Heart left ventricle (tissue), 16 donors: ENCODE measurements around the gene ZNF185. TPM values are rescaled to one million over a fixed set of nuclear protein-coding genes. Genes with fewer than 3 reads are reported as not detected.

Experiments
- ATAC-seq, 4 donors: fragments of 200-7000 bp; cut with Tn5 transposase; one replicate each; pipeline ENCODE4 v1.9.1; 2020 to 2022; ENCODE audit warnings: moderate library complexity in 4 of 4, mild to moderate bottlenecking in 3 of 4, moderate number of reproducible peaks in 1 of 4
- DNase-seq, 5 donors: peaks; one replicate each; pipeline ENCODE4 v3.0.0-alpha.2; 2020
- H3K27ac ChIP-seq, 12 donors: fragments of 200-600 bp; sonication (generic) in 4 of 12; one replicate each; pipeline versions ENCODE4 v1.5.0 to v1.8.0; 2016 to 2022; ENCODE audit warnings: mild to moderate bottlenecking in 2 of 12
- H3K27me3 ChIP-seq, 9 donors: fragments of 200-600 bp; sonication (generic) in 2 of 9; one replicate each; pipeline versions ENCODE4 v1.5.1 to v1.8.0; 2016 to 2022; ENCODE audit warnings: mild to moderate bottlenecking in 3 of 9
- H3K36me3 ChIP-seq, 9 donors: fragments of 200-600 bp; sonication (generic) in 2 of 9; one replicate each; pipeline versions ENCODE4 v1.5.0 to v1.8.0; 2018 to 2022; ENCODE audit warnings: mild to moderate bottlenecking in 2 of 9
- H3K4me1 ChIP-seq, 12 donors: fragments of 200-600 bp; sonication (generic) in 4 of 12; one replicate each; pipeline versions ENCODE4 v1.5.0 to v1.8.0; 2016 to 2022; ENCODE audit warnings: mild to moderate bottlenecking in 3 of 12
- H3K4me3 ChIP-seq, 12 donors: fragments of 200-600 bp; sonication (generic) in 4 of 12; one replicate each; pipeline versions ENCODE4 v1.5.0 to v1.8.0; 2017 to 2022; ENCODE audit warnings: mild to moderate bottlenecking in 9 of 12, moderate library complexity in 4 of 12
- H3K9me3 ChIP-seq, 12 donors: fragments of 200-600 bp; sonication (generic) in 4 of 12; one replicate each; pipeline versions ENCODE4 v1.5.0 to v1.8.0; 2016 to 2022; ENCODE audit warnings: mild to moderate bottlenecking in 1 of 12
- CTCF ChIP-seq, 12 donors: fragments of 200-600 bp; sonication (generic) in 4 of 12; IDR thresholded peaks; one replicate each; pipeline versions ENCODE4 v1.5.0 to v1.8.0; 2018 to 2022; ENCODE audit warnings: antibody characterized with exemption in 12 of 12, mild to moderate bottlenecking in 5 of 12
- POLR2A ChIP-seq, 2 donors: fragments of 450-650 bp; IDR thresholded peaks; one replicate each; pipeline ENCODE4 v1.6.1; 2017; ENCODE audit warnings: antibody characterized with exemption in 2 of 2, mild to moderate bottlenecking in 2 of 2, moderate library complexity in 2 of 2
- WGBS, 4 donors: extraction: QIAGEN DNeasy Blood & Tissue Kit in 2 of 4; methylation state at CpG; one replicate each; pipeline versions ENCODE4 v1.1.5 to v1.1.7; 2013 to 2018; 5-methylcytosine and 5-hydroxymethylcytosine counted together
- intact Hi-C, 10 donors: fragments of 100-400 bp; cut with DNase I; formaldehyde crosslinking; loops; one replicate each; pipeline versions ENCODE4 v1.11.1 to v1.14.2; 2022
- polyA plus RNA-seq, 2 donors: library from polyadenylated mRNA; stranded (reverse); fragments of 200-250 nt; gene quantifications; one replicate each; pipeline ENCODE4 v1.2.3, GENCODE V29; 2013
- total RNA-seq, 9 donors: library from RNA; depleted of rRNA in 2 of 9; stranded (reverse); fragments of >200 nt in 2 of 9; fragmentation: NEBNext Ultra II Directional in 3 of 9; extraction: Animal tissue kit (Norgen Biotek cat#: 25700) in 3 of 9; gene quantifications; one replicate each; pipeline versions ENCODE4 v1.1.0 to v1.2.4, GENCODE V29; 2016 to 2023
- donor health status: ischemic (EF 13 %, LVEDD 7.1; RV severe dilation, severe dysfunction).
- donor health status: healthy with polysubstance abuse.
- donor health status: DM: no; HTN: yes; CAD: no.
- donor health status: DM: no; HTN: no; CAD: no.
- donor health status: ischemic (EF 25% LVEDD 6.9; RV normal size, moderate dysfunction).
- donor health status: ischemic (EF 25% LVEDD 5.7; RV mildly dilated, moderate dysfunction).
- donor health status: healthy.
- donor health status: DM: yes; HTN: yes; CAD: no.
- donor health status: ischemic (EF 35%, LVEDD 5.7; RV mildly dilated, moderate dysfunction).
- donor health status: nonischemic (EF 11% LVEDD 7.7; RV severe dilation, severe dysfunction).
- donor health status: DM: yes; HTN: yes; CAD: no.
- donor health status: PGD.
- donor health status: ischemic (EF 29% LVEDD 5.4; RV normal size, mild dysfunction).
- donor health status: nonischemic (EF 23%, LVEDD 6.1; RV moderate dilation, normal function).

Gene ZNF185
- total and polyA plus RNA-seq, 11 donors, result 0.42 to 7.4 (median 1.8) TPM

GRCh38 chrX:152942077-152942442 lies 44.2 kb downstream of the ZNF185 start:
- peak overlapping the region; percentile 16 to 71 (median 60) for H3K4me3 ChIP-seq
- intact Hi-C loops, result loop anchor here in 4 of 10 donors (5.0 to 10.0 kb wide), 3 partner anchors 523 to 725 kb away; no protein-coding TSS in a partner anchor

GRCh38 chrX:152943826-152944225 lies 46.0 kb downstream of the ZNF185 start:
- DNase-seq (no peak), ATAC-seq (no peak)
- peaks cover 0 to 15% (median 0%) of the 10 kb centered on the region in 9 donors for H3K27me3 ChIP-seq
- no peak overlapping the region for H3K27ac ChIP-seq
- WGBS, 4 donors, result 94 to 100% (median 100%) methylated on average over 1 of the region's 1 CpG
- no peaks in the 10 kb centered on the region for H3K36me3 ChIP-seq
- peaks cover 0 to 12% (median 3%) of the 10 kb centered on the region in 12 donors for H3K4me1 ChIP-seq
- no peak overlapping the region for H3K4me3 ChIP-seq
- TF ChIP-seq POLR2A (IDR thresholded peaks at IDR 0.05), result no peak
- TF ChIP-seq CTCF (IDR thresholded peaks at IDR 0.05), result no peak
- no peaks in the 10 kb centered on the region for H3K9me3 ChIP-seq
- intact Hi-C loops, result loop anchor here in 4 of 10 donors (5.0 to 10.0 kb wide), 3 partner anchors 521 to 723 kb away; no protein-coding TSS in a partner anchor

More at GRCh38 chrX:152942077-152942442, 44.2 kb downstream of the ZNF185 start:
- TF ChIP-seq POLR2A (IDR thresholded peaks at IDR 0.05) (no peak), CTCF (IDR thresholded peaks at IDR 0.05) (no peak)
- peaks cover 0 to 12% (median 3%) of the 10 kb centered on the region in 12 donors for H3K4me1 ChIP-seq
- H3K36me3 ChIP-seq, result no peaks in the 10 kb centered on the region
- H3K27ac ChIP-seq, result peak overlapping the region; percentile 5 to 86 (median 80)
- WGBS, 4 donors, result 49 to 79% (median 52%) methylated on average over 8 to 11 of the region's 11 CpGs
- peaks cover 0 to 7% (median 0%) of the 10 kb centered on the region in 9 donors for H3K27me3 ChIP-seq
- ATAC-seq, result peak in 1 of 4 donors; percentile 12
- no peak for DNase-seq
- no peaks in the 10 kb centered on the region for H3K9me3 ChIP-seq

- no peak overlapping the region for H3K4me3 ChIP-seq
- WGBS, 4 donors, result 85 to 97% (median 91%) methylated on average over 7 to 11 of the region's 11 CpGs
- no peak for TF ChIP-seq CTCF (IDR thresholded peaks at IDR 0.05)
- TF ChIP-seq POLR2A (IDR thresholded peaks at IDR 0.05), result no peak
- H3K27me3 ChIP-seq, result peaks cover 0 to 17% (median 0%) of the 10 kb centered on the region in 9 donors
- no peak overlapping the region for H3K27ac ChIP-seq
- ATAC-seq (no peak), DNase-seq (no peak)
- H3K9me3 ChIP-seq, result no peaks in the 10 kb centered on the region
- intact Hi-C loops, result loop anchor here in 3 of 10 donors (10.0 kb wide), 2 partner anchors 520 to 720 kb away; no protein-coding TSS in a partner anchor
- no peaks in the 10 kb centered on the region for H3K36me3 ChIP-seq
- peaks cover 0 to 12% (median 3%) of the 10 kb centered on the region in 12 donors for H3K4me1 ChIP-seq
Measured at GRCh38 chrX:152945021-152945979, 47.4 kb downstream of the ZNF185 start.

- H3K27me3 ChIP-seq, result peaks cover 0 to 17% (median 0%) of the 10 kb centered on the region in 9 donors
- TF ChIP-seq CTCF (IDR thresholded peaks at IDR 0.05) (no peak), POLR2A (IDR thresholded peaks at IDR 0.05) (no peak)
- H3K36me3 ChIP-seq, result no peaks in the 10 kb centered on the region
- intact Hi-C loops, result loop anchor here in 3 of 10 donors (10.0 kb wide), 2 partner anchors 518 to 718 kb away; no protein-coding TSS in a partner anchor
- H3K9me3 ChIP-seq, result no peaks in the 10 kb centered on the region
- no peak overlapping the region for H3K4me3 ChIP-seq
- peaks cover 0 to 8% (median 3%) of the 10 kb centered on the region in 12 donors for H3K4me1 ChIP-seq
- WGBS, 4 donors, result 69 to 90% (median 79%) methylated on average over 6 of the region's 6 CpGs
- H3K27ac ChIP-seq, result no peak overlapping the region
- DNase-seq (no peak), ATAC-seq (no peak)
Measured at GRCh38 chrX:152946681-152947080, 48.8 kb downstream of the ZNF185 start.
